GM19324 (cell line): Measurements from ENCODE around the gene MINDY2.
A peak's percentile ranks its signal among the peaks of the same experiment; 100 is the strongest.

Experiments
- ATAC-seq: cut with Tn5 transposase; IDR thresholded peaks from one replicate; pipeline ENCODE4 v1.9.1; 2021; ENCODE audit warnings: mild to moderate bottlenecking, moderate library complexity; ENCODE audit not compliant: unreplicated experiment, low FRiP score

MINDY2 gene

GRCh38 chr15:58770857-58771620, at the start of gene MINDY2:
Gene MINDY2, plus strand, starts transcription at chr15:58771302. Its CDS starts 94 bp downstream, at chr15:58771396.
- ATAC-seq: peak; percentile 94

- peak; percentile 63 for ATAC-seq
Measured at GRCh38 chr15:58724466-58724865, 46.6 kb upstream of the MINDY2 start.

- no peak for ATAC-seq
Measured at GRCh38 chr15:58726867-58727266, 44.2 kb upstream of the MINDY2 start.

- ATAC-seq: no peak
Measured at GRCh38 chr15:58731756-58732535, 39.2 kb upstream of the MINDY2 start.

- no peak for ATAC-seq
Measured at GRCh38 chr15:58732625-58733363, 38.3 kb upstream of the MINDY2 start.

GRCh38 chr15:58734859-58735258, 36.2 kb upstream of the MINDY2 start:
- ATAC-seq: no peak

GRCh38 chr15:58736018-58736643, 35.0 kb upstream of the MINDY2 start:
- ATAC-seq: no peak

GRCh38 chr15:58737298-58737697, 33.8 kb upstream of the MINDY2 start:
- ATAC-seq: no peak

- no peak for ATAC-seq
Measured at GRCh38 chr15:58738046-58738707, 32.9 kb upstream of the MINDY2 start.

GRCh38 chr15:58740436-58740835, 30.7 kb upstream of the MINDY2 start:
- no peak for ATAC-seq

- no peak for ATAC-seq
Measured at GRCh38 chr15:58741032-58741431, 30.1 kb upstream of the MINDY2 start.

GRCh38 chr15:58742022-58742813, 28.9 kb upstream of the MINDY2 start:
- no peak for ATAC-seq

GRCh38 chr15:58742819-58743502, 28.1 kb upstream of the MINDY2 start:
- ATAC-seq: no peak

GRCh38 chr15:58746174-58746573, 24.9 kb upstream of the MINDY2 start:
- no peak for ATAC-seq

GRCh38 chr15:58748040-58748851, 22.9 kb upstream of the MINDY2 start:
- ATAC-seq: peak; percentile 2

GRCh38 chr15:58748852-58749531, 22.1 kb upstream of the MINDY2 start:
- peak; percentile 42 for ATAC-seq
